Lower lobe of right lung (tissue), 2 donors: ENCODE data around the gene MED28. TPM values are rescaled to one million over a fixed set of nuclear protein-coding genes. Genes with fewer than 3 reads are reported as not detected.

Experiments
- ATAC-seq, 2 donors: fragments of 200-7000 bp; cut with Tn5 transposase; one replicate each; pipeline ENCODE4 v1.9.1; 2020 to 2022; ENCODE audit warnings: mild to moderate bottlenecking in 2 of 2, moderate library complexity in 2 of 2
- DNase-seq: peaks from one replicate; pipeline ENCODE4 v3.0.0-alpha.2; 2020
- H3K27ac ChIP-seq: fragments of 200-600 bp; one replicate; pipeline ENCODE4 v1.8.0; 2022
- H3K27me3 ChIP-seq: fragments of 200-600 bp; one replicate; pipeline ENCODE4 v1.8.0; 2022; ENCODE audit warnings: low read depth
- H3K36me3 ChIP-seq: fragments of 200-600 bp; one replicate; pipeline ENCODE4 v1.8.0; 2022; ENCODE audit warnings: mild to moderate bottlenecking
- H3K4me1 ChIP-seq: fragments of 200-600 bp; one replicate; pipeline ENCODE4 v1.8.0; 2022
- H3K4me3 ChIP-seq: fragments of 200-600 bp; one replicate; pipeline ENCODE4 v1.8.0; 2022; ENCODE audit warnings: mild to moderate bottlenecking
- H3K9me3 ChIP-seq: fragments of 200-600 bp; one replicate; pipeline ENCODE4 v1.8.0; 2022
- CTCF ChIP-seq: fragments of 200-600 bp; IDR thresholded peaks from one replicate; pipeline ENCODE4 v1.8.0; 2022; ENCODE audit warnings: antibody characterized with exemption, mild to moderate bottlenecking
- intact Hi-C: fragments of 100-400 bp; cut with DNase I; formaldehyde crosslinking; loops from one replicate; pipeline ENCODE4 v1.11.0; 2022
- total RNA-seq: library from RNA; stranded (reverse); fragmentation: NEBNext Ultra II Directional; extraction: Animal tissue kit (Norgen Biotek cat#: 25700); gene quantifications from one replicate; pipeline ENCODE4 v1.2.1, GENCODE V29; 2021
- donor health status: DM: no; HTN: yes; CAD: no; lungs with severe emphysema.

The MED28 gene
- total RNA-seq, 1 donor from 2014 or later: 46.2 TPM

GRCh38 chr4:17633600-17633999 lies 19.2 kb downstream of the MED28 start:
- ATAC-seq (no peak), DNase-seq (no peak)
- no peak for TF ChIP-seq CTCF
- intact Hi-C loops: no loop called here
- H3K4me3 ChIP-seq: no peak overlapping the region
- H3K36me3 ChIP-seq: peaks cover 74% of the 10 kb centered on the region
- no peak overlapping the region for H3K27ac ChIP-seq
- H3K27me3 ChIP-seq: no peaks in the 10 kb centered on the region
- no peaks in the 10 kb centered on the region for H3K9me3 ChIP-seq
- peaks cover 5% of the 10 kb centered on the region for H3K4me1 ChIP-seq

GRCh38 chr4:17635056-17635455 lies 20.6 kb downstream of the MED28 start:
- no peak for TF ChIP-seq CTCF
- Histone ChIP-seq H3K9me3 (no peaks in the 10 kb centered on the region), H3K4me1 (peaks cover 5% of the 10 kb centered on the region), H3K27ac (no peak overlapping the region), H3K27me3 (no peaks in the 10 kb centered on the region), H3K4me3 (no peak overlapping the region), H3K36me3 (peaks cover 59% of the 10 kb centered on the region)
- intact Hi-C loops: no loop called here
- no peak for DNase-seq
- no peak for ATAC-seq

- no peak for DNase-seq
- no peaks in the 10 kb centered on the region for H3K27me3 ChIP-seq
- no peaks in the 10 kb centered on the region for H3K9me3 ChIP-seq
- intact Hi-C loops: no loop called here
- no peak for TF ChIP-seq CTCF
- H3K27ac ChIP-seq: no peak overlapping the region
- H3K4me3 ChIP-seq: no peak overlapping the region
- ATAC-seq: peak; percentile 8 to 25
- H3K36me3 ChIP-seq: peaks cover 47% of the 10 kb centered on the region
- H3K4me1 ChIP-seq: peaks cover 5% of the 10 kb centered on the region
These were observed 21.9 kb downstream of the MED28 start for GRCh38 chr4:17636341-17636695.

GRCh38 chr4:17636696-17637622 lies 22.5 kb downstream of the MED28 start:
- peak; percentile 83 for DNase-seq
- Histone ChIP-seq H3K27me3 (no peaks in the 10 kb centered on the region), H3K27ac (no peak overlapping the region), H3K4me1 (peaks cover 5% of the 10 kb centered on the region), H3K4me3 (no peak overlapping the region), H3K9me3 (no peaks in the 10 kb centered on the region), H3K36me3 (peaks cover 41% of the 10 kb centered on the region)
- ATAC-seq: peak; percentile 83 to 90
- peak; percentile 92 for TF ChIP-seq CTCF
- intact Hi-C loops: no loop called here

GRCh38 chr4:17639136-17639535 lies 24.7 kb downstream of the MED28 start:
- no peak for DNase-seq
- peaks cover 19% of the 10 kb centered on the region for H3K36me3 ChIP-seq

More at GRCh38 chr4:17639136-17639535, 24.7 kb downstream of the MED28 start:
- no peak for TF ChIP-seq CTCF
- H3K9me3 ChIP-seq: no peaks in the 10 kb centered on the region
- H3K27me3 ChIP-seq: no peaks in the 10 kb centered on the region
- no peak overlapping the region for H3K27ac ChIP-seq
- H3K4me3 ChIP-seq: no peak overlapping the region
- H3K4me1 ChIP-seq: peaks cover 5% of the 10 kb centered on the region
- ATAC-seq: no peak
- intact Hi-C loops: no loop called here
